ENCODE data around the gene KBTBD3. TPM values are rescaled to one million over a fixed set of nuclear protein-coding genes. Genes with fewer than 3 reads are reported as not detected.
A peak's percentile ranks its signal among the peaks of the same experiment; 100 is the strongest.

Gene KBTBD3
- total RNA-seq, result 1 to 10 TPM; 2.5 to 6.7 TPM

DNA sequence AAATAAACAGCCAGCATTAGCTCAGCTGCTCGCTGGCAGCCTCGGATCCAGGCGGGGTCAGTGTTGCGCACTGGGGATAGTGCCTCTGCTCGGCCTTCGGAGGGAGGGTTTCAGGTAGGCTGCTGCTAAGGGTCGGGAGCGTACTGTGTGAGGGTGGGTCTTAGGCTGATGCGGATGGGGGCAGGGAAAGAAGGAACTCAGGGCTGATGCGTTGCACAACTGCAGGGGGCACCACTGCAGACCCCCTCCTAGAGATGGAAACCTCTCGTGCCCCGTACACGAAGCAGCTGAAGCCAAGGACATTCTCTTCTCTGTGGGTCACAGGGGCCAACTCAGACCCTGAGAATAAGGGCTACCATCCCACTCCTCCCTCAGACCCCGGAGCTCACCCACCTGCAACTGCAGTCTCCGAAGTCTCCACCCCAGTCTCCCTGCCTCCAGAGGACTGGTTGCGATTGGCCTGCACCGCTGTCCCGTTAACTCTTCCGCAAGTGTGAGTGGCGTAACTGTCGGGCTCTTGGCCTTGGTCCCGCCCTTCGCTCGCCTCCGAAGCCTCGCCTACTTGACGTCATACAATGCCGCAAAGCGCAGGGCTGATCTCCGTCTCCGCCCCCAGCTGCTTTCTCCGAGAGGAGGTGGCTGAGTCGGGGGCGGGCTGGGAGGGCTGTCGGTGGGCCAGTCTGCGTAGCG is at the start of gene KBTBD3:
Gene KBTBD3, minus strand, starts transcription at position 429 of the 690 bp plus-strand sequence. CDS start 18,250 bp downstream, outside the sequence.
- Mint-ChIP-seq H3K36me3 (peaks cover 13% of the 10 kb centered on the region), H3K4me1 (ENCODE audit: low read depth in 2 of 2) (peaks cover 23 to 50% of the 10 kb centered on the region in 2 donors), H3K27me3 (no peaks in the 10 kb centered on the region), H3K4me3 (peak within 1 kb of the TSS; percentile 93), H3K9me3 (no peaks in the 10 kb centered on the region), H3K27ac (peak within 1 kb of the TSS; percentile 87 to 97)
- ATAC-seq (peak; percentile 98), DNase-seq (ENCODE audit: low spot score) (peak; percentile 98)

DNA sequence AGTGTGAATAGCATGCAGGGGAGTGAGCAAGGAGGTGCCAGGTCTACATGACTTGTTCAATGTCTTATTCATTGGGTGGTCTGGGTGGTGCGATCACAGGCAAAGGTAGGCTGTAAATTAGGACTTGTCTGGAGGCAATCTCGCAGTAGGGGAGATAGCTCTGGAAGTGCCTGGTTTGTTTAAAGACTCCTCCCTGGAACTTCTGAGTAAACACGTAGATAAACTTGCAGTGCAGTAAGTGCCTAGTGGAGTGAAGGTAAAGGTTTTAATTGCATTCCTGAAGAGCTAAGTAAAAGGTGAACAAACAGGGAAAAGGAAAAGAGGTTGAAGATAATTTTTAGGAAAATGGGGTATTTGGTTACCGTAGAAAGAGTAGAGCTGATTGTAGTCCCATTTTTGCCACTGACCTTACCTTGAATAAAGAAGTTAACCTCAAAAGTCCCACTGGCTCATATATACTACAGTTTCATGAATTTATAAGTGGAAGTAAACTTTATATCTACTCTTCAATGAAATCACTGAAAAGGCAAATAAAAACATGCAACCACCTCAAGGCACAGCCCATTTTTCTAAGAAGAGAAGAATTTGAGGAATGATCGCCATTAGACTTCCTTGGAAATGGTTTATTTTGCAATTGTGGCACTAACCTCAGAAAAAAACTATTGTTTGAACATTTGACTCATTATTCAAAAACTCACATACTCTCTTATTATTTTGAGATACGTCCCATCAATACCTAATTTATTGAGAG is 44.6 kb upstream of the KBTBD3 start:
- Mint-ChIP-seq H3K4me1 (ENCODE audit: low read depth in 2 of 2) (no peaks in the 10 kb centered on the region), H3K36me3 (no peaks in the 10 kb centered on the region), H3K27me3 (peaks cover 9 to 24% of the 10 kb centered on the region in 2 donors), H3K27ac (no peak overlapping the region), H3K4me3 (no peak overlapping the region), H3K9me3 (peaks cover 3% of the 10 kb centered on the region)
- ATAC-seq, result no peak
- DNase-seq (ENCODE audit: low spot score), result no peak

GRCh38 chr11:106105986-106106385 is 28.8 kb upstream of the KBTBD3 start:
- H3K27me3 Mint-ChIP-seq, result peaks cover 5 to 14% of the 10 kb centered on the region in 2 donors
- H3K36me3 Mint-ChIP-seq, result no peaks in the 10 kb centered on the region
- no peaks in the 10 kb centered on the region for H3K9me3 Mint-ChIP-seq
- no peak overlapping the region for H3K4me3 Mint-ChIP-seq
- H3K4me1 Mint-ChIP-seq (ENCODE audit: low read depth in 2 of 2), result no peaks in the 10 kb centered on the region
- H3K27ac Mint-ChIP-seq, result no peak overlapping the region
- ATAC-seq (no peak), DNase-seq (ENCODE audit: low spot score) (no peak)

- DNase-seq (ENCODE audit: low spot score) (no peak), ATAC-seq (no peak)
- Mint-ChIP-seq H3K4me1 (ENCODE audit: low read depth in 2 of 2) (no peaks in the 10 kb centered on the region), H3K27ac (no peak overlapping the region), H3K27me3 (no peaks in the 10 kb centered on the region), H3K36me3 (peaks cover 7% of the 10 kb centered on the region), H3K9me3 (no peaks in the 10 kb centered on the region), H3K4me3 (no peak overlapping the region)
These were observed 24.7 kb upstream of the KBTBD3 start for GRCh38 chr11:106101819-106102218.

DNA sequence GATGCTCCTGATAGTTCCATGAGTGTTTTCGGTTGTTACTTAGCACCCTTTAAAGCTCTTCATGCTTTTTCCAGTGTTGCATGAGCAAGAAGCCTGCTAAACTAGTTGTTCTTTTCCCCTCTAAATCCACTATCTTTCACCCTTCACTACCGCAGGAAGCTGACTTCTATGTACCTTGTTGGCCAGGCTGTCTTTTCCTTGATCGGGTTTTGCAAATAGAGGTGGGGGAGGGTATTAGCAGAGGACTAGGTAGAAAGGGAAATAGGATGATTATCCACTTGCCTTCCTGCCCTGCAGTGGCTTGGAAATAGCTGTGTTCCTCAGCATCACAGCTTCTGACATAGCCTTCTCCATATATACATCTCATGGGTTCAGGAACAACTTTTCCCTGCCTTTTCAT is 24.2 kb upstream of the KBTBD3 start:
- Mint-ChIP-seq H3K27ac (no peak overlapping the region), H3K9me3 (no peaks in the 10 kb centered on the region), H3K36me3 (peaks cover 7% of the 10 kb centered on the region), H3K27me3 (no peaks in the 10 kb centered on the region), H3K4me3 (no peak overlapping the region), H3K4me1 (ENCODE audit: low read depth in 2 of 2) (no peaks in the 10 kb centered on the region)
- ATAC-seq, result no peak
- no peak for DNase-seq (ENCODE audit: low spot score)

GRCh38 chr11:106098893-106099553 is 21.9 kb upstream of the KBTBD3 start:
- DNase-seq (ENCODE audit: low spot score), result no peak
- H3K4me1 Mint-ChIP-seq (ENCODE audit: low read depth in 2 of 2), result no peaks in the 10 kb centered on the region
- no peaks in the 10 kb centered on the region for H3K27me3 Mint-ChIP-seq
- H3K27ac Mint-ChIP-seq, result no peak overlapping the region
- H3K9me3 Mint-ChIP-seq, result no peaks in the 10 kb centered on the region
- no peak overlapping the region for H3K4me3 Mint-ChIP-seq
- ATAC-seq, result no peak
- peaks cover 7% of the 10 kb centered on the region for H3K36me3 Mint-ChIP-seq

DNA sequence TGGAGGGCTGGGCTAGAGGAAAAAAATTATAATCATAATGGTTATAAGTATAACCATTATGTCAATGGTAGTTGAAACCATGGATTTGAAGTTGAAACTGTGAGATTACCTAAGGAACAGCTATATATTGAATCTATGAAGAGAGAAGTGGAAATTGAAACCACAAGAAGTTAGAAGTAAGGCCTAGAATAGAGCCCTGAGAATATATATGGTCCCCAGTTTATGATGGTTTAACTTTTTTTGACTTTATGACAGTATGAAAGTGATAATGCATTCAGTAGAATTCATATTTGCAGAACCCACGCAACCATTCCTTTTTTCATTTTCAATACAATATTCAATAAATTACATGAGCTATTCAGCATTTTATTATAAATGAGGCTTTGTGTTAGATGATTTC is 15.3 kb upstream of the KBTBD3 start:
- no peak overlapping the region for H3K27ac Mint-ChIP-seq
- no peak for DNase-seq (ENCODE audit: low spot score)
- no peaks in the 10 kb centered on the region for H3K27me3 Mint-ChIP-seq
- peaks cover 8% of the 10 kb centered on the region for H3K36me3 Mint-ChIP-seq
- peaks cover 8 to 28% of the 10 kb centered on the region in 2 donors for H3K4me1 Mint-ChIP-seq (ENCODE audit: low read depth in 2 of 2)
- H3K4me3 Mint-ChIP-seq, result no peak overlapping the region
- ATAC-seq, result no peak
- H3K9me3 Mint-ChIP-seq, result no peaks in the 10 kb centered on the region

DNA sequence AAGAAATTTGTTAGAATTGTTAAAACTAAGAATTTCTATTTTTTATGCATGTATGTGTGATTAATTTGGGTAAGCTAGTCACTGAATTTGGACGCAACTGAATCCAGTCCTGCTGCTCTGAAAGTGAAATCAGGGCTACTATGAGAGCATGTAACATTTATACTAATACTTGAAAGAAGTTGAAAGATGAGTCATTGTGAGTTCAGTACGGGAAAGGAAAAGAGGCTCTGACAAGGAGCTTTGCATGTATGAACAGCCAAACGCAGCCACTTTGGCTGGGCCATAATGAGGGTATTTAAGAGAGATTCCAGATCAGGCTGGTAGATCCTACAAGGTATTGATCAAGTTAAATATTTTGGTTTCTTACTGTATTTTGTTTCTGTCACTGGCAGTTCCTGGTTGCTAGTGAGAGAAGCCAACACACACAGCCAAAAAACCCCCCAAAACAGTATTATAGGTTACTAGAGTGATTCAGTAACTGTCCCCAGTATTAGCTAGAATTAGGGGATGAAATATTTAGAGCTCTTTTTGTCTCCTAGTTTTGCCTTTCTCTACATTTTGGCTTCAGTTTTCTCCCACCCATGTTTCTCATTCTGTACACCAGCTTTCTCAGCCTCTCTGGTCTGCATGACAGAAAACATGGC is 14.5 kb upstream of the KBTBD3 start:
- peaks cover 5% of the 10 kb centered on the region for H3K36me3 Mint-ChIP-seq
- peaks cover 12 to 33% of the 10 kb centered on the region in 2 donors for H3K4me1 Mint-ChIP-seq (ENCODE audit: low read depth in 2 of 2)
- no peaks in the 10 kb centered on the region for H3K9me3 Mint-ChIP-seq
- DNase-seq (ENCODE audit: low spot score) (no peak), ATAC-seq (peak in 1 of 2 donors; percentile 87)
- peak overlapping the region; percentile 1 for H3K4me3 Mint-ChIP-seq
- peak overlapping the region in 1 of 2 donors; percentile 64 for H3K27ac Mint-ChIP-seq
- H3K27me3 Mint-ChIP-seq, result no peaks in the 10 kb centered on the region

GRCh38 chr11:106088896-106089295 is 11.7 kb upstream of the KBTBD3 start:
- H3K27ac Mint-ChIP-seq, result no peak overlapping the region
- H3K27me3 Mint-ChIP-seq, result no peaks in the 10 kb centered on the region
- ATAC-seq (no peak), DNase-seq (ENCODE audit: low spot score) (no peak)
- H3K36me3 Mint-ChIP-seq, result peaks cover 5% of the 10 kb centered on the region
- no peaks in the 10 kb centered on the region for H3K9me3 Mint-ChIP-seq
- no peak overlapping the region for H3K4me3 Mint-ChIP-seq
- peaks cover 17 to 40% of the 10 kb centered on the region in 2 donors for H3K4me1 Mint-ChIP-seq (ENCODE audit: low read depth in 2 of 2)

GRCh38 chr11:106087815-106088435 is 10.8 kb upstream of the KBTBD3 start:
- Mint-ChIP-seq H3K27ac (no peak overlapping the region), H3K4me1 (ENCODE audit: low read depth in 2 of 2) (peaks cover 17 to 40% of the 10 kb centered on the region in 2 donors), H3K27me3 (no peaks in the 10 kb centered on the region), H3K4me3 (no peak overlapping the region), H3K36me3 (peaks cover 4% of the 10 kb centered on the region), H3K9me3 (no peaks in the 10 kb centered on the region)
- DNase-seq (ENCODE audit: low spot score) (no peak), ATAC-seq (no peak)

DNA sequence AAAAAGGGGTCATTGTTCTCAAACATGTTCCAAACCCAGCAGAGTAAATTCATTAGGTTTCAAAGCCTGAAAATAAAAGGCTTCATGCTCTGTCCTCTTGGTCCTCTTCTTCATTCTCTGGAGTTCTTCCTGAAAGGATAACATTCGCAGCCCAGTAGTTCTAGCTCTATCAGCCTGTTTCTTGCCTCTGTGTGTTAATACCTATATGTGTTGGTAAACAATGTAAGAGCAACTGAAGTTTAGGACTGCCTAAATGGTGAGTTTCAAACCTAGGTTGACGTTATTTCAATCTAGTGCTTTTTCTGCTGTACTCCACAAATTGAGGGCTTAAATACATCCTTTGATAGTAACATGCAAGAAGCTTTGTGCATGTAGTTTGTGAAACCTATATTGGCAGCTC is 9.7 kb upstream of the KBTBD3 start:
- H3K36me3 Mint-ChIP-seq, result peaks cover 4% of the 10 kb centered on the region
- H3K9me3 Mint-ChIP-seq, result no peaks in the 10 kb centered on the region
- no peaks in the 10 kb centered on the region for H3K27me3 Mint-ChIP-seq
- H3K27ac Mint-ChIP-seq, result no peak overlapping the region
- DNase-seq (ENCODE audit: low spot score) (no peak), ATAC-seq (no peak)
- no peak overlapping the region for H3K4me3 Mint-ChIP-seq
- peaks cover 21 to 43% of the 10 kb centered on the region in 2 donors for H3K4me1 Mint-ChIP-seq (ENCODE audit: low read depth in 2 of 2)

DNA sequence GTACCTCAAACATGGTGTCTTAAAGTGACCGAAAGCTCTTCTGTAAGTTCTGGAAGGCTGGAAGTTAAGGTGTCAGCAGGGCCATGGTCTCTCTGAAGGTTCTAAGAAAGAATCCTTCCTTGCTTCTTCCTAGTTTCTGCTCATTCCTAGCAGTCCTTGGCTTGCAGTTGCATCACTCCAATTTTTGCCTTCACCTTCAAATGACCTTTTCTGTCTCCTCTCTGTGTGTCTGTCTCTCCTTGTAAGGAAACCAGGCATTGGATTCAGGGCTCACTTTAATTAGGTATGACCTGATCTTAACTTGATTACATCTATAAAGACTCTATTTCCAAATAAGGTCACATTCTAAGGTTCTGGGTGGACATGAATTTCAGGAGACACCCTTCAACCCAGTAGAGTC is 9.0 kb upstream of the KBTBD3 start:
- Mint-ChIP-seq H3K9me3 (no peaks in the 10 kb centered on the region), H3K4me3 (no peak overlapping the region), H3K36me3 (peaks cover 8% of the 10 kb centered on the region), H3K4me1 (ENCODE audit: low read depth in 2 of 2) (peaks cover 19 to 44% of the 10 kb centered on the region in 2 donors), H3K27me3 (no peaks in the 10 kb centered on the region), H3K27ac (no peak overlapping the region)
- DNase-seq (ENCODE audit: low spot score), result no peak
- ATAC-seq, result no peak

- H3K9me3 Mint-ChIP-seq, result no peaks in the 10 kb centered on the region
- peaks cover 15% of the 10 kb centered on the region for H3K36me3 Mint-ChIP-seq
- no peak for ATAC-seq
- no peak overlapping the region for H3K4me3 Mint-ChIP-seq
- H3K4me1 Mint-ChIP-seq (ENCODE audit: low read depth in 2 of 2), result peaks cover 19 to 50% of the 10 kb centered on the region in 2 donors
- no peak for DNase-seq (ENCODE audit: low spot score)
- no peak overlapping the region for H3K27ac Mint-ChIP-seq
- H3K27me3 Mint-ChIP-seq, result no peaks in the 10 kb centered on the region
These were observed 4.9 kb upstream of the KBTBD3 start for GRCh38 chr11:106082096-106082495.

Measured in natural killer cell treated with Interleukin-12 subunit alpha and Interleukin-12 subunit beta and Interleukin-15 and Interleukin-18, amount 100 ng/mL, for 72 hours (primary cell).